ENCODE data around the gene WRAP53.

WRAP53 gene

GRCh38 chr17:7710301-7710700 is 22.0 kb downstream of the WRAP53 start:
- no peak for DNase-seq

- no peak for DNase-seq
These were observed 22.9 kb downstream of the WRAP53 start for GRCh38 chr17:7711051-7711755.

- peak; percentile 1 for DNase-seq
These were observed 24.0 kb downstream of the WRAP53 start for GRCh38 chr17:7712111-7712771.

- no peak for DNase-seq
These were observed 25.5 kb downstream of the WRAP53 start for GRCh38 chr17:7713782-7714181.

GRCh38 chr17:7714721-7715594 is 26.7 kb downstream of the WRAP53 start:
- DNase-seq: no peak

- no peak for DNase-seq
These were observed 27.9 kb downstream of the WRAP53 start for GRCh38 chr17:7715936-7716886.

- DNase-seq: peak; percentile 88
These were observed 28.9 kb downstream of the WRAP53 start, which contains the start of gene DNAH2 for GRCh38 chr17:7716901-7717755. DNAH2 (plus strand) TSS chr17:7717744; CDS start chr17:7719735, 1,991 bp downstream.

- DNase-seq: peak; percentile 38
These were observed 29.6 kb downstream of the WRAP53 start for GRCh38 chr17:7717756-7718350.

- DNase-seq: no peak
These were observed 31.4 kb downstream of the WRAP53 start for GRCh38 chr17:7719661-7720060.

GRCh38 chr17:7720125-7720524 is 31.8 kb downstream of the WRAP53 start:
- DNase-seq: no peak

- no peak for DNase-seq
These were observed 33.3 kb downstream of the WRAP53 start for GRCh38 chr17:7721612-7722011.

- DNase-seq: peak; percentile 7
These were observed 39.6 kb downstream of the WRAP53 start for GRCh38 chr17:7727886-7728285.

- no peak for DNase-seq
These were observed 41.5 kb downstream of the WRAP53 start for GRCh38 chr17:7729816-7730215.

- no peak for DNase-seq
These were observed 44.8 kb downstream of the WRAP53 start for GRCh38 chr17:7732981-7733539.

GRCh38 chr17:7737601-7738000 is 49.3 kb downstream of the WRAP53 start:
- DNase-seq: no peak

GRCh38 chr17:7739746-7740145 is 51.5 kb downstream of the WRAP53 start:
- DNase-seq: no peak

- peak; percentile 56 for DNase-seq
These were observed 52.3 kb downstream of the WRAP53 start for GRCh38 chr17:7740481-7741001.

- no peak for DNase-seq
These were observed 54.5 kb downstream of the WRAP53 start for GRCh38 chr17:7742729-7743128.

- DNase-seq: no peak
These were observed 56.1 kb downstream of the WRAP53 start for GRCh38 chr17:7744416-7744815.

GRCh38 chr17:7745748-7746470 is 57.6 kb downstream of the WRAP53 start:
- no peak for DNase-seq

Measured in NCI-H1092 treated with DMSO at 0.1 percent for 48 hours (cell line).